Uterus (tissue), 4 donors: ENCODE results near the gene GGPS1. TPM values are rescaled to one million over a fixed set of nuclear protein-coding genes. Genes with fewer than 3 reads are reported as not detected.

ENCODE experiments used
- DNase-seq, 2 donors: peaks; one replicate each; pipeline ENCODE4 v3.0.0-alpha.2; 2019 to 2020
- H3K27ac ChIP-seq, 2 donors: fragments of 200-600 bp; sonication (generic); 1 replicate in 1 of 2; 2 replicates in 1 of 2; pipeline ENCODE4 v1.5.1; 2016 to 2018
- H3K27me3 ChIP-seq, 2 donors: fragments of 200-600 bp; sonication (generic); one replicate each; pipeline ENCODE4 v1.5.1; 2018 to 2019; ENCODE audit warnings: control low read depth in 1 of 2
- H3K36me3 ChIP-seq, 2 donors: fragments of 200-600 bp; sonication (generic); one replicate each; pipeline ENCODE4 v1.5.1; 2019; ENCODE audit warnings: control low read depth in 1 of 2
- H3K4me1 ChIP-seq, 2 donors: fragments of 200-600 bp; sonication (generic); one replicate each; pipeline ENCODE4 v1.5.1; 2018 to 2019; ENCODE audit warnings: control low read depth in 1 of 2
- H3K4me3 ChIP-seq, 2 donors: fragments of 200-600 bp; sonication (generic); 1 replicate in 1 of 2; 2 replicates in 1 of 2; pipeline ENCODE4 v1.5.1; 2018 to 2019; ENCODE audit warnings: mild to moderate bottlenecking in 1 of 2
- H3K9me3 ChIP-seq, 2 donors: fragments of 200-600 bp; sonication (generic); one replicate each; pipeline ENCODE4 v1.5.1; 2019; ENCODE audit warnings: control low read depth in 1 of 2
- POLR2A ChIP-seq, 2 donors: fragments of 450-650 bp; IDR thresholded peaks; one replicate each; pipeline ENCODE4 v1.6.1; 2016; ENCODE audit warnings: antibody characterized with exemption in 2 of 2, mild to moderate bottlenecking in 1 of 2, moderate library complexity in 1 of 2
- intact Hi-C: fragments of 100-400 bp; cut with DNase I; formaldehyde crosslinking; loops from one replicate; pipeline ENCODE4 v1.15.1; 2023; ENCODE audit warnings: low total_unique reads
- total RNA-seq, 4 donors: library from RNA; depleted of rRNA in 3 of 4; stranded (reverse); fragments of >200 nt in 3 of 4; gene quantifications; one replicate each; pipeline versions ENCODE4 v1.1.0 to v1.2.4, GENCODE V29; 2014 to 2023
- TF ChIP-seq, protein P1 (sequence below), 4 experiments: fragments of 200-600 bp in 2 of 4; fragments of 450-650 bp in 2 of 4; sonication (generic) in 2 of 4; IDR thresholded peaks; one replicate each; pipeline ENCODE4 v1.5.1; 2016 to 2019; ENCODE audit warnings: antibody characterized with exemption in 4 of 4, mild to moderate bottlenecking in 2 of 4, moderate library complexity in 1 of 4
- donor health status: DM: yes; HTN: yes; CAD: no.

The GGPS1 gene
- total RNA-seq, 4 donors from 2014 or later, result 10.0 to 40.2 (median 25.6) TPM

DNA sequence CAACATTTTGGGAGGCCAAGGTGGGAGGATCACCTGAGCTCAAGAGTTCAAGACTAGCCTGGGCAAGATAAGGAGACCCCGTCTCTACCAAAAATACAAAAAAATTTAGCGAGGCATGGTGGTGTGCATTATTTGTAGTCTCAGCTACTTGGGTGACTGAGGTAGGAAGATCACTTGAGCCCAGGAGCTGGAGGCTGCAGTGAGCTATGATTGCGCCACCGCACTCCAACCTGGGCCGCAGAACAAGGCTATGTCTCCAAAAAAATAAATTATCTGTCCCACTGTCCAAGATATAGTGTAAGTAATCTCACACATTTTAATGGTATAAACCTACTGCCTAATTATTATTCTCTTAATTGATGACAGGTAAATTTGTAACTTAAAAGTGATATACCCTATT is 13.2 kb upstream of the GGPS1 start:
- TF ChIP-seq, protein P1, sequence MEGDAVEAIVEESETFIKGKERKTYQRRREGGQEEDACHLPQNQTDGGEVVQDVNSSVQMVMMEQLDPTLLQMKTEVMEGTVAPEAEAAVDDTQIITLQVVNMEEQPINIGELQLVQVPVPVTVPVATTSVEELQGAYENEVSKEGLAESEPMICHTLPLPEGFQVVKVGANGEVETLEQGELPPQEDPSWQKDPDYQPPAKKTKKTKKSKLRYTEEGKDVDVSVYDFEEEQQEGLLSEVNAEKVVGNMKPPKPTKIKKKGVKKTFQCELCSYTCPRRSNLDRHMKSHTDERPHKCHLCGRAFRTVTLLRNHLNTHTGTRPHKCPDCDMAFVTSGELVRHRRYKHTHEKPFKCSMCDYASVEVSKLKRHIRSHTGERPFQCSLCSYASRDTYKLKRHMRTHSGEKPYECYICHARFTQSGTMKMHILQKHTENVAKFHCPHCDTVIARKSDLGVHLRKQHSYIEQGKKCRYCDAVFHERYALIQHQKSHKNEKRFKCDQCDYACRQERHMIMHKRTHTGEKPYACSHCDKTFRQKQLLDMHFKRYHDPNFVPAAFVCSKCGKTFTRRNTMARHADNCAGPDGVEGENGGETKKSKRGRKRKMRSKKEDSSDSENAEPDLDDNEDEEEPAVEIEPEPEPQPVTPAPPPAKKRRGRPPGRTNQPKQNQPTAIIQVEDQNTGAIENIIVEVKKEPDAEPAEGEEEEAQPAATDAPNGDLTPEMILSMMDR (IDR thresholded peaks at IDR 0.05), result no peak
- no peak for TF ChIP-seq POLR2A (IDR thresholded peaks at IDR 0.05)
- Histone ChIP-seq H3K4me1 (peaks cover 0 to 6% of the 10 kb centered on the region in 2 donors), H3K9me3 (no peaks in the 10 kb centered on the region), H3K36me3 (no peaks in the 10 kb centered on the region), H3K27me3 (no peaks in the 10 kb centered on the region), H3K4me3 (no peak overlapping the region), H3K27ac (no peak overlapping the region)
- intact Hi-C loops, result no loop called here
- no peak for DNase-seq

DNA sequence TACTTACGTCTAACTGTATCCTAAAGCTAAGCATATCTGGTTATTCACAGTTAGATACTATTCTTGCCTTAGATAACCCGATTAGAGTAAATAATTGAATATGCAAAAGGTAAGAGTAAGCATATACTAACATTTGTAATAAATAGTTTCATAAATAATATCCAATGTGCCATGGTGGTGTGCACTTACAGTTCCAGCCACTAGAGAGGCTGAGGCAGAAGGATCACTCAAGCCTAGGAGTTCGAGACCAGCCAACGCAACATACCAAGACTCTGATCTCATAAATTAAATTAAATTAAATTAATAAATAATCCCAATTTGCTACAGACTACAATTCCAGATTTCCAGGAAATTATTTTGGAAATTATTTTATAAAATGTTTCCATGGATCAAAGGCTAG is 12.6 kb upstream of the GGPS1 start:
- Histone ChIP-seq H3K4me3 (no peak overlapping the region), H3K36me3 (no peaks in the 10 kb centered on the region), H3K4me1 (peaks cover 0 to 7% of the 10 kb centered on the region in 2 donors), H3K9me3 (no peaks in the 10 kb centered on the region), H3K27me3 (no peaks in the 10 kb centered on the region), H3K27ac (no peak overlapping the region)
- DNase-seq, result no peak
- intact Hi-C loops, result no loop called here
- TF ChIP-seq, protein P1 (IDR thresholded peaks at IDR 0.05), result no peak
- TF ChIP-seq POLR2A (IDR thresholded peaks at IDR 0.05), result no peak

DNA sequence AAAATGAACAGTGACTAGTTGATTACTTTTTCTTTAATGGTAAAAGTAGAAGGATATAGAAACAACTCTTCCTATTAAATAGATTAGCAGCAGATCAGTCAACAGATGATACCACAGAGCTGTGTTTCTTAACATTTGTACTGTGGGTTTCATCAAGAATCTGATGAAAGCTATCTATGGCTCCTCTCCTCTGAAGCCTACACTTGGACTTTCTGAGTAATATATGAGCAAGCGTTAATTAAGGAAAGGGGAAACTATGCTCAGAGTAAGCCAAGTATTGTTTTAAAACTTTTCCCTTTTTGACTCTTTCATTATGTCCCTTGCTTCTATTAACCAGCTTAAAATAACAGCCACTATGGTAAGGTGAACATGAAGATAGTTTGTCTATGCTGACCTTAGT is 11.2 kb upstream of the GGPS1 start:
- intact Hi-C loops, result no loop called here
- Histone ChIP-seq H3K9me3 (no peaks in the 10 kb centered on the region), H3K4me1 (peaks cover 0 to 11% of the 10 kb centered on the region in 2 donors), H3K4me3 (no peak overlapping the region), H3K36me3 (no peaks in the 10 kb centered on the region), H3K27me3 (no peaks in the 10 kb centered on the region), H3K27ac (no peak overlapping the region)
- no peak for DNase-seq
- TF ChIP-seq, protein P1 (IDR thresholded peaks at IDR 0.05), result no peak
- TF ChIP-seq POLR2A (IDR thresholded peaks at IDR 0.05), result no peak

DNA sequence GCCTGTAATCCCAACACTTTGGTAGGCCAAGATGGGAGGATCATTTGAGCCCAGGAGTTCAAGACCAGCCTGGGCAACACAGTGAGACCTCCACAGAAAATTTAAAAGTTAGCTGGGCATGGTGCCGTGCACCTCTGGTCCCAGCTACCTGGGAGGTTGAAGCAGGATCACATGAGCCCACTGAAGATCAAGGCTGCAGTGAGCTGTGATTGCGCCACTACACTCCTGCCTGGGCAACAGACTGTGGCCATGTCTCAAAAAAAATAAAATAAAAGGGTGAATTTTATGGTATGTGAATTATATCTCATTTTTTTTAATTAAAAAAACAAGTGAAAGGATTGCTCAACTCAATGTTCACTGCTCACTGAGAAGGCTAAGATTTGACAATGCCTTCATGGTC is 9.1 kb upstream of the GGPS1 start:
- H3K4me1 ChIP-seq, result peaks cover 0 to 11% of the 10 kb centered on the region in 2 donors
- intact Hi-C loops, result no loop called here
- no peaks in the 10 kb centered on the region for H3K27me3 ChIP-seq
- no peaks in the 10 kb centered on the region for H3K9me3 ChIP-seq
- TF ChIP-seq, protein P1 (IDR thresholded peaks at IDR 0.05), result no peak
- TF ChIP-seq POLR2A (IDR thresholded peaks at IDR 0.05), result no peak
- no peak for DNase-seq
- H3K27ac ChIP-seq, result no peak overlapping the region
- no peaks in the 10 kb centered on the region for H3K36me3 ChIP-seq
- H3K4me3 ChIP-seq, result no peak overlapping the region

DNA sequence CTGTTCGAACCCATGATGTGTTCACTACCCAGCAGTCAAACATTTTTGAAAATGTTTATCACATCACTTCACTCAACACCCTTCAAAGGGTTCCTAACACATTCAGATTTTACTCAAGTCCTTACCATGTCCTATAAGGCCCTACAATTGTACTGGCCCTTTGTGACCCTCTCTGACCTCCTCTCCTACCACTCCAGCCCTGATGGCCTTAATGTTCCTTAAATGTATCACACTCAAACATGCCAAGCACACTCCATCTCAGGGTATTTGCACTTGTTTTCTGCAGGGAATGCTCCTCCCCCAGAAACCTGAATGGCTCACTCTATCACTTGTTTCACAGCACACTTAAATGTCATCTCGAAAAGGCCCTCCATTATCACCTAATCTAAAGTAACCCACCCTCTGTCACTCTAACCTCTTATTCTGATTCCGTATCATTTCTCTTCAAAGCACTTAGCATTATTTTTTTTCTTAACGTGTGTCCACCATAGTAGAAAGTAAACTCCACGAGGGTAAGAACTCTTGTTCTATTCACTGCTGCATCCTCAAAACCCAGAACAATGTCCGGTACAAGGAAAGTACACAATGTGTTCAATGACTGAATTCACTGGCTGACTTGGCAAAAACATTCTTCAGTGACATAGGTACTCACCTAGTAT is 7.7 kb upstream of the GGPS1 start:
- H3K36me3 ChIP-seq, result no peaks in the 10 kb centered on the region
- intact Hi-C loops, result no loop called here
- DNase-seq, result no peak

More for the DNA sequence above, 7.7 kb upstream of the GGPS1 start:
- no peak overlapping the region for H3K4me3 ChIP-seq
- peaks cover 0 to 14% of the 10 kb centered on the region in 2 donors for H3K4me1 ChIP-seq
- TF ChIP-seq, protein P1 (IDR thresholded peaks at IDR 0.05), result no peak
- no peak for TF ChIP-seq POLR2A (IDR thresholded peaks at IDR 0.05)
- no peaks in the 10 kb centered on the region for H3K9me3 ChIP-seq
- no peaks in the 10 kb centered on the region for H3K27me3 ChIP-seq
- H3K27ac ChIP-seq, result no peak overlapping the region
